GM19468 (cell line): Measurements from ENCODE around the gene CARD19.

Source experiments
- ATAC-seq: cut with Tn5 transposase; IDR thresholded peaks from one replicate; pipeline ENCODE4 v1.9.1; 2021; ENCODE audit warnings: mild to moderate bottlenecking, moderate library complexity, moderate number of reproducible peaks; ENCODE audit not compliant: unreplicated experiment; ENCODE audit errors: extremely low read depth

The CARD19 gene

GRCh38 chr9:93148721-93149120 is 52.7 kb downstream of the CARD19 start:
- no peak for ATAC-seq

GRCh38 chr9:93149361-93149760 is 53.3 kb downstream of the CARD19 start:
- ATAC-seq: no peak

- ATAC-seq: no peak
Observed at GRCh38 chr9:93151097-93151784, 55.2 kb downstream of the CARD19 start.

GRCh38 chr9:93154293-93154903 is 58.4 kb downstream of the CARD19 start:
- ATAC-seq: no peak

- no peak for ATAC-seq
Observed at GRCh38 chr9:93155716-93156474, 59.9 kb downstream of the CARD19 start.

- ATAC-seq: no peak
Observed at GRCh38 chr9:93156475-93157008, 60.5 kb downstream of the CARD19 start.

GRCh38 chr9:93159601-93160471 is 63.8 kb downstream of the CARD19 start:
- ATAC-seq: no peak

- ATAC-seq: no peak
Observed at GRCh38 chr9:93161786-93162562, 66.0 kb downstream of the CARD19 start.
